T47D (cell line): Measurements from ENCODE around the gene MTMR1.

Source experiments
- DNase-seq, 2 experiments: peaks; one replicate each; pipeline versions ENCODE4 v3.0.0 to v3.0.0-alpha.2; 2011 to 2012; ENCODE audit warnings: low read depth in 1 of 2, low spot score in 1 of 2
- JUND ChIP-seq: IDR thresholded peaks from 2 replicates; pipeline ENCODE4 v1.6.1; 2012; ENCODE audit warnings: low read depth
- in situ Hi-C: cut with HindIII; loops from 2 replicates; pipeline ENCODE4 v1.10.0; 2016; ENCODE audit warnings: low sequenced_read_pairs, low pct_unique_long_range_greater_than_20kb

The MTMR1 gene

DNA sequence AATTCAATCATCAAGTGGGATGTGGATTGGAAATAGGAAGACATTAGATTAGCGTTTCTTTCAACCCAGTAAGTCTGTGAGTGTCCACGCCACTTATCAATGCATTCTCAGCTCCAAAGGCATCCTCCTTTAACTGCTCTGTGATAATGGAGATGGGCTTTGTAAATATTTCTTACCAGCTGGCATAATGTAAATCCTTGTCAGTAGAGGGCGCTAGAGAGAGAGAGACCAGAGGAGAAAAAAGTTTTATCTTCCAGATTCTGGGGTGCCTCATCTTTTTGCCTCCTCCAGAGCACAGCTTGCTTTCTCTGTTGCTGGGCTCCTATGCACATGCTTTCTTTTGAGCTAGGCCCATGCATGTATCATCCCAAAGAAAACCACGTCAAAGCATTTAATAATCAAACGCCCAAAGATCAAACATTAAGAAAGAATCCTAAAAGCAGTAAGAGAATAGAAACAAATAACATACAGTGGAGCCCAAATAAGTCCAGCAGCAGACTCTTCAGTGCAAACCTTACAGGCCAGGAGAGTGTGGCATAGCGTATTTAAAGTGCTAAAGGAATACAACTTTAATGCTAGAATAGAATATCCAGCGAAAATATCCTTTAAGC lies 9.6 kb upstream of the MTMR1 start:
- DNase-seq = peak in 1 of 2 experiments; percentile 52
- in situ Hi-C loops = no loop called here
- no peak for TF ChIP-seq JUND

DNA sequence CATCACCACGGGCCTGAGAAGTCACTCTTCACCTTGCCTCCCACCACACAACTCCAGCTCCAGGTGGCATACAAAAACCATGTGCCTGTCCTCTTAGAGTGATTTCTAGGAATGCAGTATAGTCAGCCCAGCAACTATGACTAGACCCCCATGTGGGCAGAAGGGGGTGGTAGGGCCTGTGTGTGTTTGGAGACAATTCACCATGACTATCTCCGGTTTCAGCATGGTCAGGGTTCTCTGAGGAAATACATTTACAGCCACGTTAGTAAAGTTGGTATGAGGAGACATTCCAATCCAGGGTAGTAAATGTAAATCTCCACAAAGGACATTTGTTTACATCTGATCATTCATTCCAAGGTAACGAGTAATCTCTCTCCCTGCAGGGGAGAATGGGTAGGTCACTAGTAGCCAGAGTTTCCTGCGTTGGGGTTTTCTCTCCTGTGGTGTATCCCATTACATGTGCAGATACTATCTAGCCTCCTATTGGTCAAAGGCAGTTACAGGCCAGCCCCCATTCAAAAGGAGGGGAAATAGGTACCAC lies 4.2 kb upstream of the MTMR1 start:
- in situ Hi-C loops = no loop called here
- peak; percentile 33 to 82 for DNase-seq
- peak; percentile 44; the same call in 1 of the 2 replicates for TF ChIP-seq JUND

DNA sequence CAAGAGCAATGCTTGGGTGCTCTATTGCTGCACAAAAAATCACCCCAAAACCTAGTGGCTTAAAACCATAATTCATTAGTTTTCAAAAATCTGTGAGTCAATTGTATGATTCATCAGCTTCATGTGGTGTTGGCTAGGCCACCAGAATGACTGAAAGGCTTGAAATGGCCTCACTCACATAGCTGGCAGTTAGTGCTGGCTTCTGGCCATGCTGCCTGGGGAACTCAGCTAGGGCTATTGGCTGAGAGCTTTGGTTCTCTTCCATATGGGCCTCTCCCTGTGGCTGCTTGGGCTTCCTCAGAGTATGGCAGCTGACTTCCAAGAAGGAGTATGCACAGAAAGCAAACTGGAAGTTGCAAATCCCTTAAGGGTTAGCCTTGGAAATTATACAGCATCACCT lies 3.1 kb upstream of the MTMR1 start:
- TF ChIP-seq JUND = no peak
- peak in 1 of 2 experiments; percentile 36 for DNase-seq
- in situ Hi-C loops = no loop called here

DNA sequence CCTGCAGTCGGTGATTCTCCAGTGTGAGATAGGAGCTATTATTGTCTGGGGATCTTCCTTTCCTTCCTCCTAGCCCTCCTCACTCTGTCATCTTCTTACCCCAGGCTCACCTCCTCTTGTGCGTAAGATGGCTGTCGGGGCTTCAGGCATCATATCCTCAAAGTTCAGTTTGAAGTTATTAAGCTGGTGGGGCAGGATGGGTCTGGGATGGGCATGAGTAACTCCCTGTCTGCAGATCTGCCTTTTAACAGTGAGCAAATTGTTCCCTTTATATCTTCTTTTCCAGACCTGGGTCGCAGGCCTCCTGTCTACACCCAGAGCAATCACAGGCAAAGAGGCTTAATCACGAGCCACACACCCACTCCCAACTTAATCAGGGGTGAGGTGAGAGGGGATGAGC lies 900 bp upstream of the MTMR1 start:
- DNase-seq = no peak
- in situ Hi-C loops = no loop called here
- TF ChIP-seq JUND = no peak

DNA sequence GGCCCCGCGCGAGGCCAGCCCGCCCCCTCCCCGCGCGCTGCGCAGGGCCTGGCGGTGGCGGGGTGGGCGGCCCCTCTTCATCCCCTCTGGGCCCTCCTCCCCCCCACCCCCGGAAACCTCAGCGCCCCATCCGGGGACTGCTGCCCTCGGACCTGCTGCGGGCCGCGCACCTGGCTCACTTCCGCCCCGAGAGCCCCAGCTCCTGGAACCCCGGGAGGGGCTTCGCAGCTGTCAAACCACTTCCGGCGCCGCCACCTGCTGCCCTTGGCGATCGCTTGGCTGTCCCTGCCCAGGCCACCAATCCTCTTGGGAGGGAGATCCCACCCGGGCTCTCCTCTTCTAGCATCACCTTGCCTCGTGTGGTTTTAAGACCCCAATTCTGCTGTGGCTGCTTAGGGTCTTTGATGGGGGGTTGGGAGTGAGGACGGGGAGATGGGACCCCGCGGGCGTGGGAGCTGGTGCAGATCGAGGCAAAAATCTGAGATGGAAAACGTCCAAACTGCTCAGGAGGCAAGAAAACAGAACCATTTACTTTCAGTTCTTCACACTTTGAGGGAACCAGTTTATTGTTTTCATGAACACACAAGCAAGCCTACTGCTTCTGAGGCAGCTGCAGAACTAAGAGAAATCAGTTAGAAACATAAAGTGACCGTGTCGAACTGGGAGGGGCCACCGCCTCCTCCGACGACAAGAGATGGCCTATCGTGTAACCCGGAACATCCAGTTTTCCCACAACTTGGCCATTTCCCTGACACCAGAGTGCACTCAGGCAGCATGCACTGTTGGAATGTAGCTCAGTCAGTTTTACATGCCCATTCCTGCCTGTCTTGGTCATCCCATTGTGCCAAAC lies 754 bp downstream of the MTMR1 start:
- DNase-seq = peak in 1 of 2 experiments; percentile 93
- in situ Hi-C loops = no loop called here
- TF ChIP-seq JUND = 0 out of 2 replicates have a peak, but pooled peaks have one; percentile 28

DNA sequence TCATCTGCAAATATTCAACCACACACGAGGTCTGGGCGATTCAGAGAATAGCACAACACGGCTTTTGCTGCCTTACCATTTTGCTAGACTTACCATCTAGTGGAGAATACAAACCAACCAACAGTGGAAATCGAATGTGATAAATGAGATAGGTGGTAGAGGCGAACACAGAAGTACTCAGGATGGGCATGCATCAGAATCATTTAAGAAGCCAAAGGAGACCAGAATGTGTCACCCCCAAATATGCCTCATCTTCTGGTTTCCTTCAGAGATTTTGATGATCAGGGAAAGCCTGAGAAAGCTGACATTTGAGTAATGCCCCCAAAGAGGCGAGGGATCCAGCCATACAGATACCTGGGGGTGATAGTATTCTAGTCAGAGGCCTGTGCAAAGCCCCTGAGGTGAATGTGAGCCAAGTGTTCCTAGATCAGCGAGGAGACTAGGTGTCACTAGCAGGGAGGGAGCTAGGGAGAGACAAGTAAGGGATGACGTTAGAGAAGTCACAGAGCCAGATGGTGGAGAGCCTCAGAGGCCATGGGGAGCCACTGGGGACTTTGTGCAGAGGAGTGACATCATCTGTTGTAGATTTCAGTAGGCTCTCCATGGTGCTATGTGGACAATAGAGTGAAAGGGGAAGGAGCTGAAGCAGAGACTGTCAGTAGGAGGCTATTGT lies 1.7 kb downstream of the MTMR1 start:
- no peak for TF ChIP-seq JUND
- in situ Hi-C loops = no loop called here
- DNase-seq = no peak

DNA sequence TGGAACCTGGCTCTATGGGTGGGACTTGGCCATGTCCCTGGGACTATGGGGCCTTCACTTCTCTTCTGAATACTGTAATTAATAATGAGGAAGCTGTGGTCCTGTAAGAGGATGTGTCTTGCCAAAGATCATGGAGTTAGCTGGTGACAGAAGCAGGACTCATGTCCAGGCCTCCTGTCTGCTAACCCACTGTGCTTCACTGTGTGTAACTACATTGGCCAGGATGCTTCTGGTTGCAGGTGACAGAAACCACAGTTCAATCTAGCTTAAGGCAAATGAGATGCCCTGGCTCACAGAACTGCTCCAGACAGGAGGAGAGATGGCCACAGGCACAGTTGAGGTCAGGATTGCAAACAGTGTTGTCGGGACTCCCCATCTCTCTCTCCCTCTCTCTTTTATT lies 3.1 kb downstream of the MTMR1 start:
- TF ChIP-seq JUND = no peak
- in situ Hi-C loops = no loop called here
- peak in 1 of 2 experiments; percentile 83 for DNase-seq

DNA sequence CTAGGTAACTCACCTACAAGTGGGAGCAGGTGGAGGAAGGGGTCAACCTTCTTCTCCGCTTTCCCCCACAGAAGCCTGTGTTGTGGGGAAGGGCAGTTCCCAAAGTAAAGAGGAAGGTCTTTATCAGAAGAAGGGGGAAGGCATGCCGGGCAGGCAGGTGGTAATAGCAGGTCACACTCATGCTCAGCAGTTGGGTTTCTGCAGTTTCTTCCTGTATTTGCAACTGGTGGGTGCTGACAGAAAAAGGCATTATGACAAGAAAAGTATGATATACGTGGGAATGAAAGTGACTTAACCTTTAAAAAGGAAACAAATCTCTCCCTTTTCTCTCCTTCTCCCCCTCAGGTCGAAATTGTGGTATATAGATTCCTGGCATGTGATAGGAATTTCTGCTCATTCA lies 3.7 kb downstream of the MTMR1 start:
- TF ChIP-seq JUND = no peak
- DNase-seq = no peak
- in situ Hi-C loops = no loop called here

DNA sequence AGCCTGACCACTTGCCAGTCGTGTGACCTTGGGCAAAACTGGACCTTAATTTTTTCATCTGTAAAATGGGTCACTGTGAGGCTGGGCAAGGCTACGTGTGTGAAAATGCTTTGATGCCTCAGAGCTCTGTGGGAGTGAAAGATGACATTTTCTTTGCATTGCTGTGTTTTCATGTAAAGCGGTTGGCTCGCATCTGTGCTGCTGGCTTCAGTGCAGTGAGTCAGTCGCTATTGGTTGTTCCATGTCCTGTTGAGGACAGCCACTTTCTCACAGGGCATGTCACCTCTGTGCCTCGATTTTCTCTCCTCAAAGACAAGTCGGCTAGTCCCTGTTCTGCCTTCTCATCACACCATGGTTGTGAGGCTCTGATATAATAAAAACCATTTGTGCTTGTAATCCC lies 4.4 kb downstream of the MTMR1 start:
- TF ChIP-seq JUND = no peak
- DNase-seq = no peak
- in situ Hi-C loops = no loop called here

DNA sequence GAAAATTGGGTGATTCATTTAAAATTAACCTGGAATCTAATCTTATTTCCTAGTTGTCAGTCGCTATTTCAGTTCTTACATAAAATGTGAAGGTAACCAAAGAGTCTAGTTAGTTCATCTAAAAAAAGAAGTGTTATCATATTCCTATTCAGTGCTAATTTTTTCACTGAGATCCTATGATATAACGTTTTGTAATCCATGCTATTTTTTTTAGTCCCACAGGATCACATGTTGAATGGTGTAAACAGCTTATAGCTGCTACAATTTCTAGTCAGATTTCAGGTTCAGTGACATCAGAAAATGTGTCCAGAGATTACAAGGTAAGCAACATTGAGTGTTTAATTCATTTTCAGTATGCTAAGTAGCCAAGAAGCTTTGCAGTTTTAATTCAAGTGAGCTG lies 5.8 kb downstream of the MTMR1 start:
- DNase-seq = no peak
- in situ Hi-C loops = no loop called here
- TF ChIP-seq JUND = no peak

DNA sequence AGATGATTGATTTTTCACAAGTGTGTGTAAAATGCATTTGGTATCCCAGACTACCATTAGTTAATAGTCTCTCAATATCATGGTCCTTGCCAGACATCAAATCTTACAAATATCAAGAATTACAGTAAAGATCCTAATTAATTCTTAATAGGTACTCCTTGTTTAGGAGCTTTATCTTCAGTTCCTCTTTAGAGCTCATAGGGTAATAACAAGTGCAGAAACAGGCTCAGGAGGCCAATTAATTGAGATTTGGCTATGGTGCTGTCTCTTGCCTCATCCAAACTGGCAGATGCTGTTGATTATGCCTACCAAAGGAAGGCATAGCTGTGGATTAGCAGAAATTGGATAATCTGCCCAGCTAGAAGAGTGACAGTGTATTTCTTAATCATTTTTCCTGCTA lies 6.9 kb downstream of the MTMR1 start:
- DNase-seq = no peak
- in situ Hi-C loops = no loop called here

DNA sequence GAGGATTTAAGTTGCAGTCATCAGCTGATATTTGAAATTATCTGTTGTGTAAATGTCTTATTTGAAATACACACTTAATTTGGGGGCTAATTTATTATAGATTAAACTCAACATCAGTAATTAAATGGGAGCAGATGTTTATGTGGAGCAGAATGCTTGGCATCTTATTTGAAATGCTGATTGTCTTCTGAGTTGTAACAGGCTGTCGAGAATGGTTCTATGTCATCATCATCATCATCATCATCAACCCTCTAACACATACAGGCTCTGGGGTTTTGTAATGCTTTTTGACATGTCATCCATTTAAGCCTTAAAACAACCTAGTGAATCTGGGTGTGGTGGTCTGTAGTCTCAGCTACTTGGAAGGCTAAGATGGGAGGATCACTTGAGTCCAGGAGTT lies 8.2 kb downstream of the MTMR1 start:
- no peak for TF ChIP-seq JUND
- in situ Hi-C loops = no loop called here
- no peak for DNase-seq

More for the DNA sequence above, 6.9 kb downstream of the MTMR1 start:
- TF ChIP-seq JUND = no peak
